DOHH2 (cell line): Measurements from ENCODE around the gene UCMA.

Experiments used
- EZH2phosphoT487 ChIP-seq: fragments of 200-600 bp; sonication (generic); IDR thresholded peaks from 2 replicates; pipeline ENCODE4 v1.6.1; 2017; ENCODE audit warnings: borderline replicate concordance, mild to moderate bottlenecking, antibody characterized with exemption, low read length, moderate library complexity, mixed read lengths
- TF ChIP-seq, protein P1 (sequence below): fragments of 200-600 bp; sonication (generic); IDR thresholded peaks from one replicate; pipeline ENCODE4 v1.5.1; 2014; ENCODE audit warnings: antibody characterized with exemption, mild to moderate bottlenecking, low read depth, low read length; ENCODE audit not compliant: poor library complexity, severe bottlenecking

DNA sequence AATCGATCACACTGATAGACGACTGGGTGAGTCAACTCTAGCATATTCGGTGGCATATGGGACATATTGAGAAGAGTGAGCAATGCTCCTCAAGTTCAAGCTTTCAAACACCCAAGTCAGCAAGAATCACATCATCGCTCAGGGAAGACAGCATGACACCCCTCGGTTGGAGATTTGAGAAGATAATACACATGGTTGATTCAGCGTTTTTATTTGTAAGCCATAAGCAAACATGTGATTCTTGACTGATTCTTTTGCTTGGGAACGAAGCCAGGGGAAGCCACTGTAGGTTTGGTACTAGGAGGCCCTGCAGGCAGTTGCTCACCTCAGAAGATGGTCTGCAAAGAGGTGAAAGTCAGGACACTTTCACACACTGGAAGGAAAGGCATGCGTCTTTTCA, 12.6 kb downstream of the UCMA start:
- TF ChIP-seq, protein P1, sequence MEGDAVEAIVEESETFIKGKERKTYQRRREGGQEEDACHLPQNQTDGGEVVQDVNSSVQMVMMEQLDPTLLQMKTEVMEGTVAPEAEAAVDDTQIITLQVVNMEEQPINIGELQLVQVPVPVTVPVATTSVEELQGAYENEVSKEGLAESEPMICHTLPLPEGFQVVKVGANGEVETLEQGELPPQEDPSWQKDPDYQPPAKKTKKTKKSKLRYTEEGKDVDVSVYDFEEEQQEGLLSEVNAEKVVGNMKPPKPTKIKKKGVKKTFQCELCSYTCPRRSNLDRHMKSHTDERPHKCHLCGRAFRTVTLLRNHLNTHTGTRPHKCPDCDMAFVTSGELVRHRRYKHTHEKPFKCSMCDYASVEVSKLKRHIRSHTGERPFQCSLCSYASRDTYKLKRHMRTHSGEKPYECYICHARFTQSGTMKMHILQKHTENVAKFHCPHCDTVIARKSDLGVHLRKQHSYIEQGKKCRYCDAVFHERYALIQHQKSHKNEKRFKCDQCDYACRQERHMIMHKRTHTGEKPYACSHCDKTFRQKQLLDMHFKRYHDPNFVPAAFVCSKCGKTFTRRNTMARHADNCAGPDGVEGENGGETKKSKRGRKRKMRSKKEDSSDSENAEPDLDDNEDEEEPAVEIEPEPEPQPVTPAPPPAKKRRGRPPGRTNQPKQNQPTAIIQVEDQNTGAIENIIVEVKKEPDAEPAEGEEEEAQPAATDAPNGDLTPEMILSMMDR: no peak
- TF ChIP-seq EZH2phosphoT487: no peak
